HepG2 (cell line): ENCODE results near the gene LRPAP1. TPM values are rescaled to one million over a fixed set of nuclear protein-coding genes. Genes with fewer than 3 reads are reported as not detected.
"Not testable (repeated sequence)": the region's sequence is repeated elsewhere in the genome, so short reads cannot be mapped to it uniquely, and the experiment has no call there.

Source experiments
- BCL6 ChIP-seq: IDR thresholded peaks from 2 replicates; pipeline ENCODE4 v1.6.1; 2016; ENCODE audit warnings: missing genetic modification reagents, missing compliant biosample characterization
- ELF3 ChIP-seq: IDR thresholded peaks from 2 replicates; pipeline ENCODE4 v1.6.1; 2016; ENCODE audit warnings: missing genetic modification reagents, missing compliant biosample characterization
- FOXA1 ChIP-seq, 2 experiments: fragments of 450-650 bp in 1 of 2; sonication (generic) in 1 of 2; formaldehyde crosslinking in 1 of 2; IDR thresholded peaks; 2 replicates each; pipeline versions ENCODE4 v1.4.0 to v1.6.1; 2016 to 2020; ENCODE audit warnings: missing genetic modification reagents in 1 of 2
- FOXA3 ChIP-seq: IDR thresholded peaks from 2 replicates; pipeline ENCODE4 v1.6.1; 2016; ENCODE audit warnings: missing genetic modification reagents, missing compliant biosample characterization
- FOXP1 ChIP-seq, 2 experiments: fragments of 450-650 bp in 1 of 2; IDR thresholded peaks; 2 replicates each; pipeline ENCODE4 v1.6.1; 2017 to 2018; ENCODE audit warnings: antibody characterized with exemption in 1 of 2
- GATAD2A ChIP-seq: IDR thresholded peaks from 2 replicates; pipeline ENCODE4 v1.6.1; 2016
- HOXA3 ChIP-seq: sonication (generic); formaldehyde crosslinking; IDR thresholded peaks from 2 replicates; pipeline ENCODE4 v1.5.0; 2020; ENCODE audit warnings: missing genetic modification reagents
- HOXA5 ChIP-seq: sonication (generic); formaldehyde crosslinking; IDR thresholded peaks from 2 replicates; pipeline ENCODE4 v1.4.0; 2020; ENCODE audit warnings: missing genetic modification reagents
- KDM1A ChIP-seq: IDR thresholded peaks from 2 replicates; pipeline ENCODE4 v1.6.1; 2016; ENCODE audit warnings: missing compliant biosample characterization
- MED1 ChIP-seq: sonication (generic); formaldehyde crosslinking; IDR thresholded peaks from 2 replicates; pipeline ENCODE4 v1.4.0; 2020; ENCODE audit warnings: missing genetic modification reagents
- MIER3 ChIP-seq: IDR thresholded peaks from 2 replicates; pipeline ENCODE4 v1.6.1; 2016; ENCODE audit warnings: missing compliant biosample characterization, borderline replicate concordance
- MYC ChIP-seq: sonication (generic); formaldehyde crosslinking; IDR thresholded peaks from 2 replicates; pipeline ENCODE4 v1.9.0; 2021; ENCODE audit warnings: missing genetic modification reagents, borderline replicate concordance
- NCOA2 ChIP-seq: sonication (generic); formaldehyde crosslinking; IDR thresholded peaks from 2 replicates; pipeline ENCODE4 v1.8.0; 2022; ENCODE audit warnings: inconsistent platforms
- THAP11 ChIP-seq: IDR thresholded peaks from 2 replicates; pipeline ENCODE4 v1.6.1; 2016; ENCODE audit warnings: missing biosample characterization, missing genetic modification reagents
- ZNF263 ChIP-seq: sonication (generic); formaldehyde crosslinking; IDR thresholded peaks from 2 replicates; pipeline ENCODE4 v1.4.0; 2020; ENCODE audit warnings: missing genetic modification reagents
- polyA plus RNA-seq, 8 experiments: library from polyadenylated mRNA; depleted of rRNA in 3 of 8; stranded (reverse) in 7 of 8; unstranded in 1 of 8; fragments of >200 nt; fragmentation: Illumina TruSeq in 4 of 8; extraction: Trizol in 4 of 8; gene quantifications; 2 replicates each; pipeline versions ENCODE4 v1.2.1 to v1.2.3, GENCODE V29; 2011 to 2016; ENCODE audit warnings: low read depth in 4 of 8, missing spikeins in 1 of 8, mixed read lengths in 1 of 8; ENCODE audit not compliant: insufficient read depth in 1 of 8
- total RNA-seq, 5 experiments: library from RNA; depleted of rRNA; stranded (reverse); fragments of >200 nt; fragmentation: Illumina TruSeq; extraction: Trizol; gene quantifications; 2 replicates each; pipeline ENCODE4 v1.2.3, GENCODE V29; 2016; ENCODE audit warnings: low read depth in 1 of 5
- TF ChIP-seq, protein P1 (sequence below): sonication (generic); formaldehyde crosslinking; IDR thresholded peaks from 2 replicates; pipeline ENCODE4 v1.4.0; 2020; ENCODE audit warnings: mild to moderate bottlenecking, missing genetic modification reagents
- TF ChIP-seq, protein P2 (sequence below): sonication (generic); formaldehyde crosslinking; IDR thresholded peaks from 2 replicates; pipeline ENCODE4 v1.4.0; 2020; ENCODE audit warnings: missing genetic modification reagents

Gene LRPAP1
- total and polyA plus RNA-seq, 2 of the 13 experiments (the other 11 are each of a cell fraction or from before 2014, with no cell fraction given), result 153 to 191 TPM

DNA sequence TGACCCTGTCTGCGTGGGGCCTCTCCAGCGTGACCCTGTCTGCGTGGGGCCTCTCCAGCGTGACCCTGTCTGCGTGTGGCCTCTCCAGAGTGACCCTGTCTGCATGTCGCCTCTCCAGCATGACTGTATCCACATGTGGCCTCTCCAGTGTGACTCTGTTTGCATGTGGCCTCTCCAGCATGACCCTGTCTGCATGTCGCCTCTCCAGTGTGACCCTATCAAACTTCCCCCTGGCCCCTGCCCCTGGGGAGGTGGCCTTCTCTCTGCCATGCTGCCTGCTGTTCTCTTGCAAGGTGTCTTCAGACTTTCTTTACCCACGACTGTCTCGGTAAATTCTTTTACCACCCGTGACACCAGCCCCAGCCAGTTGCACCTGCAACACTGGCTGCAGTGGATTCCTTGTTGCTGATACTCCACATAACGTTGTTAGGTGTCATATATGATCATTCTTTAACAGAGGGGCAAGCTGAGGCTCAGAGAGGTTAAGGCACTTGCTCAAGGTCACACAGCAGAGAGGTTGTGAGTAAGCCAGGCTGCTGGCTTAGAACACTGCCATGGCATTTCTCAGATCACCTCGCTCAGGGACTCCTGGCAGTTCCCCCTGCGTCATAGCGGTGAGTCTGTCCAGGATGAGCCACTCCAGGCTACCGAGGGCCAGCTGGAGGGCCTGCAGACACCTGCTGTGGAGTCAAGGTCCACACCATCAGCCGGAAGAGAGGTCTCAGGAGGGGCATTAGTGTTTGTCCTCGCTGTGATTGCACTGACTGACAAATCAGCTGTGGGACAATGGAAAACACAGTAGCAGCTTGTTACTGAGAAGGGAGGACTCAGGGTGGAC, 25.7 kb upstream of the LRPAP1 start (continued):
- TF ChIP-seq ELF3 (CRISPR knock-in tag), result peak; percentile 79
- TF ChIP-seq, protein P1, sequence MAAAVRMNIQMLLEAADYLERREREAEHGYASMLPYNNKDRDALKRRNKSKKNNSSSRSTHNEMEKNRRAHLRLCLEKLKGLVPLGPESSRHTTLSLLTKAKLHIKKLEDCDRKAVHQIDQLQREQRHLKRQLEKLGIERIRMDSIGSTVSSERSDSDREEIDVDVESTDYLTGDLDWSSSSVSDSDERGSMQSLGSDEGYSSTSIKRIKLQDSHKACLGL (CRISPR knock-in tag), result 0 out of 2 replicates have a peak, but pooled peaks have one; percentile 25
- peak; percentile 87 for TF ChIP-seq MED1
- not testable (repeated sequence) for TF ChIP-seq FOXP1, FOXA1 (IDR thresholded peaks at IDR 0.05)
- peak; percentile 63 for TF ChIP-seq FOXP1 (CRISPR knock-in tag; IDR thresholded peaks at IDR 0.05)
- TF ChIP-seq NCOA2 (CRISPR knock-in tag), result peak; percentile 67
- peak; percentile 74 for TF ChIP-seq FOXA3 (CRISPR knock-in tag)
- TF ChIP-seq, protein P2, sequence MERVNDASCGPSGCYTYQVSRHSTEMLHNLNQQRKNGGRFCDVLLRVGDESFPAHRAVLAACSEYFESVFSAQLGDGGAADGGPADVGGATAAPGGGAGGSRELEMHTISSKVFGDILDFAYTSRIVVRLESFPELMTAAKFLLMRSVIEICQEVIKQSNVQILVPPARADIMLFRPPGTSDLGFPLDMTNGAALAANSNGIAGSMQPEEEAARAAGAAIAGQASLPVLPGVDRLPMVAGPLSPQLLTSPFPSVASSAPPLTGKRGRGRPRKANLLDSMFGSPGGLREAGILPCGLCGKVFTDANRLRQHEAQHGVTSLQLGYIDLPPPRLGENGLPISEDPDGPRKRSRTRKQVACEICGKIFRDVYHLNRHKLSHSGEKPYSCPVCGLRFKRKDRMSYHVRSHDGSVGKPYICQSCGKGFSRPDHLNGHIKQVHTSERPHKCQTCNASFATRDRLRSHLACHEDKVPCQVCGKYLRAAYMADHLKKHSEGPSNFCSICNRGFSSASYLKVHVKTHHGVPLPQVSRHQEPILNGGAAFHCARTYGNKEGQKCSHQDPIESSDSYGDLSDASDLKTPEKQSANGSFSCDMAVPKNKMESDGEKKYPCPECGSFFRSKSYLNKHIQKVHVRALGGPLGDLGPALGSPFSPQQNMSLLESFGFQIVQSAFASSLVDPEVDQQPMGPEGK, result peak; percentile 71
- 0 out of 2 replicates have a peak, but pooled peaks have one; percentile 54 for TF ChIP-seq HOXA5 (CRISPR knock-in tag)
- peak; percentile 98 for TF ChIP-seq ZNF263 (CRISPR knock-in tag)
- TF ChIP-seq HOXA3 (CRISPR knock-in tag), result peak; percentile 87
- TF ChIP-seq THAP11 (CRISPR knock-in tag), result peak; percentile 69
- peak; percentile 47; the same call in 1 of the 2 replicates for TF ChIP-seq GATAD2A (CRISPR knock-in tag)
- TF ChIP-seq KDM1A (CRISPR knock-in tag), result 0 out of 2 replicates have a peak, but pooled peaks have one; percentile 14
- TF ChIP-seq MYC (CRISPR knock-in tag), result peak; percentile 62; the same call in 1 of the 2 replicates
- TF ChIP-seq FOXA1 (CRISPR knock-in tag; IDR thresholded peaks at IDR 0.05), result peak; percentile 60; the same call in 1 of the 2 replicates
- TF ChIP-seq MIER3 (CRISPR knock-in tag), result peak; percentile 64; the same call in 1 of the 2 replicates
- TF ChIP-seq BCL6 (CRISPR knock-in tag), result peak; percentile 76
